Measurements from ENCODE around the gene PLD5. TPM values are rescaled to one million over a fixed set of nuclear protein-coding genes. Genes with fewer than 3 reads are reported as not detected.

The PLD5 gene
- polyA plus RNA-seq (ENCODE audit: insufficient read length), result 1.2 TPM

DNA sequence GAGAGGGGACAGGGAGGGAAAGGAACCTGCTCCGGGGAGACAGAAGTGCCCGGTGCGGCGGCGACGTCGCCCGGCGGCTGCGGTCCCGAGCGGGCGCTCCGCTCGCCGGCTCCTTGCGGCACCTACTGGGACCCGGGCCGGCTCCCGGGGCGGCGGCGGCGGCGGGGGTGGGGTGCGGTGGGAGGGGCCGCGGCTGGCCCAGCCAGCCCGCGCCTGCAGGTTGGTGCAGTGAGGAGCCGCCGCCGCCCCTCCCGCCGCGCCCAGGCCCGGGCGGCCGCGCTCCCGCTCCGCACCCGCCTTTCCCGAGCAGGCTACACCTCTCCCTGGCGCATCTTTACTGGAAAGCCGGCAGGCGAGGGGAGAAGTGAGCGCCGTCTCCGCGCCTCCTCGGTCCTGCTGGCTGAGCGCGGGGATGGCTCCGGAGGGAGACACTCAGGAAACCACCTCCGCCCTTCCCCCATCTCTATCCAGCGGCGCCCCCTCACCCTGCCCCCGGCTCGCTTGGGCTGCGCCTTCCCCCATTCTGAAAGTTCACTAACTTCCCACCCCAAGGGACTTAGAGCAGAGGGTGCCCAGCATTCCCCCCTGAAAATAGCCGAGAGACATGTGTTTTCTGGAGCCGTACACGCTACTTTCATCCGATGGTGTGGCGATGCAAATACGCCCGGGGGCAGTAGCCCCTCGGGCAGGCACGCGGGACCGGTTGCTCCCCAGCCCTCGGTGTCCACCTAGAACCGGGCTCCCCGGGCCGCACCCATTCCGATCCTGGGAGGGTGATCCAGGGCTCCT, at the start of gene PLD5:
PLD5 (minus strand) TSS at position 127 of the 789 bp plus-strand sequence.
- no peak for DNase-seq (ENCODE audit: low read depth)

DNA sequence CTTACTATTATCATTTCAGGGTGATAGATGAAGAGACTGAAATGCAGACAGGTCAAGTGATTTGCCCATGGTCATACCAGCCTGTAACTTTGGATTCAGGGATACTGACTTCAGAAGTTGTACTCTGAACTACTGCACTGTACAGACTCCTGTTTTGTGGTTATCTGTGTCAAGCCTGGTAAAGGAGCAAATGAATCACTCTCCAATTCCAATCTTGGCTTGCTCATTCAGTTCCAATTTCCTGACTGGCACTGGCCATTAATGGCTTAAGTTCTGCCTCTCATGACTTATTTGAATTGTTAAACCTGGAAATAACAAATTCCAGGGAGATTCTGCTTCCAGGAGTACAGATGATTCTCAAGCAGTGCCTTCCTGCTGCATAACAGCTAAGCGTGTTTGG, 45.4 kb upstream of the PLD5 start:
- no peak for DNase-seq (ENCODE audit: low read depth)

DNA sequence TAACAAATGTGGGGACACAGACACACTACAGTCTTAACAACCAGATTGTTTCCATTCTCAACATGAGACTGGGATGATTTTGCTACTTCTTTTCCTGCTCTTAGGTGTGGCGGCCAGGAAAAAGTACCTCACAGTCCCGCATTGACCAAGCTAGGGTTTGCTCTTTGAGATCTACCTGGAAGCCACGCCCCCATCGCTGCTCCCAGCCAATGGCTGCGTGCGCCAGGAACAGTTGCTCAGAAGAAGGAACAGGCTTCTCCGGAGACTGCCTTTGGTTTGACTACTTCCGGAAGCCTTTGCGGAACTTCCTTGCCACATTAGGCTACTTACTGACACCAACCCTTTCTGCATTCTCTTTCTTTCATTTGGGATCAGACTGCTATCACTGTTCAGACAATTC, 44.2 kb upstream of the PLD5 start:
- no peak for DNase-seq (ENCODE audit: low read depth)

DNA sequence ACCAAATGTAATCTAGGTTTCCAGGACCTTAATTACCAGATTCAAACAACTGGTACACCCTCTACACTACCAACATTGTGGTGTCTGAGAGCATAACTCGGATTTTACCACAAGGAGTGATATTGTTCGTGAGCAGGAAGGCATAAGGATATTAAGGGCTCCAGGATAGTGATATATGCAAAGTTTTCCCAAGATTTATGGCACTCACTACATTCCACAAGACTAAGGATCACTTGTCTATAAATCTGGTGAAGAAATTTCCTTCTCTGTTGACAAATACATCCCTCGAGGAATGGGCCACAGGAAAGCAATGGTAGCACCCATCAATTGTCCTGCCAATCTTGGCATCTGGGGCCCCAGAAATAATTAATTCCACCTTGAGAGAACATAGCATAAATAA, 43.1 kb upstream of the PLD5 start:
- DNase-seq (ENCODE audit: low read depth), result no peak

DNA sequence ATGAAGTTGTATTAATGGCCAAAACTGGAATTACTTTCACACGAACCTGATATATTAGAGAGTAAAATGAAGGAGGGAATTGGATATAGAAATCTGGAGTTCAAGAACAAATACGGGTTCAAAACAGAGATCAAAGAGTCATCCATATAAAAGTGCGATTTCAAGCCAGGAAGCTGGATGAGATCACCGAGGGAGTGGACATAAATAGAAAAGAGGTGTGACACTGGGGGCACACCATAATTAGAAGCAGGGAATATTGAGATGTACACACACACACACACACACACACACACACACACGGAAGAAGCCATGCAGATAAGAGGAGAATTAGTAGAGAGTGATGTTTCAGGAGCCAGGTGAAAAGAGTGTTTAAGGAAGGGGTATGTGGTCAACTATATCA, 32.3 kb upstream of the PLD5 start:
- DNase-seq (ENCODE audit: low read depth), result no peak

DNA sequence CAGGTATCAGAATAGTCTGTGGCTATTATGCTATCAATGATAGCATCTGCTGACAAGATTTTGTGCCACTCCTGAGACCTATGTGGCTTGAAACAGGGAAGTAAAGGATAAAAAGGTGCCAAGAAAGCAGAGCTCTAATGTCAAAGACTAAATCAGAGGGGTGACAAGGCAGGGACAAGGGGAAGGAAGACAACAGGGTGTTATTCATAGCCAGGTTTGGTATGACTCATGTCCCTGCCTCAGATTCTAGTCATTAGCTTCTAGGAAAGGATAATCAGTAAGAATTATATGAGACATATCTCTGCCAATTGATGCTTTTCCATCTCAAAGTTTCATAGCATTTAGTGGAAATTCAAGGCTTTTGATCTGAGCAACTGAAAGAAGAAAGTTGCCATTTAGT, 31.8 kb upstream of the PLD5 start:
- DNase-seq (ENCODE audit: low read depth), result no peak

DNA sequence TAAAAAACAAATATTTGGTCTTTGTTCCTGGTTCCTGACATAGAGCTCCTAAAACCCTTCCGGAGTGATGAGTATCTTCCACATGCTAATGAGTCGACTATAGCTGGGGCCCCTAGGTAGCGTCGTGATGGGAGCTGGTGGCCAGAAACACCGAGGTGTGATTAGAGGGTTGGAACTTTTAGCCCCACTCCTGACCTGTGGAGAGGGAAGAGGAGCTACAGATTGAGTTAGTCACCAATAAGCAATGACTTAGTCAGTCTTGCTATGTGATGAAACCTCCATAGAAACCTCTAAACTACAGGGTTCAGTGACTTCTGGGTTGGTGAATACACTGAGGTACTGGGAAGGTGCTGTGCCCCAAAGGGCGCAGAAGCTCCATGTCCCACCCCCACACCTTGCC, 30.1 kb upstream of the PLD5 start:
- no peak for DNase-seq (ENCODE audit: low read depth)

DNA sequence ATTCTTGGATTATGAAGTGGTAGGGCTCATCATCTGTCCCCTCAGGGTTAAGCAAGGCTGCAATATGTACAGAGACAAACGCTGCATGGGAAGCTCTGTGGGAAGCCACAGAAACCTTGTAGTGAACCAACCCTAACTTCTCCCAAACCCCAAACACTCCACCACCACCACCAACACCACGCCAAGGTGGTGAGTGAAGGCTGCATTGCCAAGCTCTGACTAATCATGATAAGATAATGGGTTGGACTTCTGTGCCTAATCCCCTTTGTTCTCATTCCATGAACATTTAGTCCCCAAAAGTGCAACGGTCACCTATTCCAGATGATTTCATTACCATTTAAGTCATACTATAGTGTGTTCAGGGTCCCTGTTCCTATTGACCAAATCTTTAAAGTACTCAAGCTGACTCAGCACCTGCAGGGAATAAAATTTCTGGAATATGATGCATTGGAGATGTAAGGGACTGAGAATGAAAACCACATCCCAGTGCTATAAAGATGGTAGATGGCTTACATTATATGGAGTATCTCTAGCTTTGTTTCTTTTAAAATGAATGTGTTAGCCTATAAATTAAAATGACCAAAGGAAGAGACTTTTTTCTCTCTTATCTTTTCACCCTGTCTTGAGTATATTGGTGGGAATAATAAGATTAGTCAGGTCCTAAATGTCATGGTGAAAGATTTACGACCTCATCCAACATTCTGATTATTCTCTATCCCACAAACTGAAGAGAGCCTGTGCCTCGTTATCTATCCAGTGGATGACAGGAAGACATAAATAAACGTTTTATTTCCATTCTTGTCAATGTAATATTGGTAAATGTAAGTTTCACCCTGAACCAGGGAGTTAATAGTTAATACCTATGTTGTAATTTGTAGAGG, 22.6 kb upstream of the PLD5 start:
- DNase-seq (ENCODE audit: low read depth), result no peak

DNA sequence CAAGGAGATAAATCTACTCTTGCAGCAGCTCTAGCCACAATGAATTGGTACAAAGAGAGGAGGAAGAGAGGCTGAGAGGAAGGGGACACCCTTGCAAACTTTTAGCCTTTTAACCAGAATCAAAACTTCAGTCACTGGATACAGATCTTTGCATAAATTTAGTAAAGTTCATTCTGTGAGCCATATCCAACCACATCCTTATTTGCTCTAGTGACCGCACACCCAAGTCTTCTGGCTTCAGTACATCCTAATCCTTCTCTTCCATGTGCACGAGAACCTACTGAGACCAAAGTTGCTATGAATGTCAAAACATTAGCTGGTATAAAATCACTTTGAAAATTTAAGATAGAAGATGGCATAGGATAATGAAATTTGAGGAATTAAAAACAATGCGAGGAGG, 21.9 kb upstream of the PLD5 start:
- no peak for DNase-seq (ENCODE audit: low read depth)

DNA sequence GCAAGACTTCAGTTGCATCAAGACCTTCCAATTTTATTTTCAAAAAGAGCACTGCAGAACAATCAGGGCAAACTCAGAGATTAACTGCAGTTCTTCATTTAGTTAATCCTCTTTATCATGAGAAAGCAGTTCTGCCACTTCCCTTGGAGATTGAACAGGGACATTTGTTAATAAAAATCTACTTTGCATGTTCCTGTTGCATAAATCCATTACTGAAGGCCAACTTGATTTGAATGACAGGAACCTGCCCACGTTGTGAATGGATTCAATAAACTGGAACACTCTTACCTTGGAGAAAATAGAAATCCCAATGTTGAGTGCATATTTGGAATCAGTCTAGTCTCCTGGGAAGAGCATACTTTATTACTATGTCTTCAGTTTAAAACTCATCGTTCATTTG, 19.6 kb upstream of the PLD5 start:
- DNase-seq (ENCODE audit: low read depth), result no peak

DNA sequence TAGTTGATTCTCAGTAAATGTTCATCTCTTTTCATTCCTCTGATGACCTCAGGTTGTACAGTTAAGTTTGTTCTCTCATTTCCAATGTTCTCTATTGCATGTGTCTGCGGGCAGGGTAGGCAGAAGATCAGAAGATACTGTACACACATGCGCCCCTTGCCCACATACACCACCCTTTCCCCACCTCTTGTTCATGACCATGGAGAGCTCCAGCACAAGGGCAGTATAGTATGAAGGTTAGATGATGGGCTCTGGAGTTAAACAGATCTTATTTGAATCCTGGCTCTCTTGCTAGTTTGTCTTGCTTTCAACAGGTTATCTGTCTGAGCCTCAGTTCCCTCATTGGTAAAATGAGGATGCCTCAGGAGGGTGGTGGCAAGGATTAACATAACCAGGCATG, 17.8 kb upstream of the PLD5 start:
- DNase-seq (ENCODE audit: low read depth), result no peak

DNA sequence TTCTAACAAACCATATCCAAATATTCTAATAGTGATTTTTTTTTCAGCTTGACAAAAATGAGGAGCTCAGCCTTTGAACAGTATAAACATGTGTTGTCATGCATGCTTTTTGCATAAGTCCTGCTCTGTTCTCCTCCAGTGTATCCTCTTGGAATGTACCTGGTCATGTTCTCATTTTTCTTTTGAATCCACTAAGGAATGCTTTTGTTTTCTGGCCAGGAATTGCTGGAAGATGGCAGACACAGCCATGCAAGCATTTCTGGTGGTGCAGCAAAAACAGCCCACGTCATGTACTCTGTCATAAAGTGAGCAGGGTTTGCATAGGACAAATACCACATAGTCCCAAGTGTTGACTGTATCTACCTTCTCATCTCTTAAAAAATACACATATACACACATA, 11.5 kb upstream of the PLD5 start:
- DNase-seq (ENCODE audit: low read depth), result no peak

DNA sequence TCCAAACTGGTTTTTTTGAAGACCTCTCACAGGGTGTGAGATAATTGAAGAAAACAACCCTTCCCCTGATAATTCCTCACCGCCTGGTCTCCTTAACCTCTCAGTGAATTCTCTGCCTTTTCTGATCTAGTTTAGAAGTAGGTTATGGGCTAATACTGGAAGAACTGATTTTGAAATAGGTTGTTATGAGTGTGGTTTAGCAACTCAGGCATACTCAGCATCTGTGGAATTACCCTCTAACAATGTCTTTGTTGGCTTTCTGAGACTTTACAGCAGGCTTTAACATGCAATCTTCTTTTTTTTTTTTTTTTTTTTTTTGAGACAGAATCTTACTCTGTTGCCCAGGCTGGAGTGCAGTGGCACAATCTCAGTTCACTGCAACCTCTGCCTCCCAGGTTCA, 10.3 kb upstream of the PLD5 start:
- no peak for DNase-seq (ENCODE audit: low read depth)

DNA sequence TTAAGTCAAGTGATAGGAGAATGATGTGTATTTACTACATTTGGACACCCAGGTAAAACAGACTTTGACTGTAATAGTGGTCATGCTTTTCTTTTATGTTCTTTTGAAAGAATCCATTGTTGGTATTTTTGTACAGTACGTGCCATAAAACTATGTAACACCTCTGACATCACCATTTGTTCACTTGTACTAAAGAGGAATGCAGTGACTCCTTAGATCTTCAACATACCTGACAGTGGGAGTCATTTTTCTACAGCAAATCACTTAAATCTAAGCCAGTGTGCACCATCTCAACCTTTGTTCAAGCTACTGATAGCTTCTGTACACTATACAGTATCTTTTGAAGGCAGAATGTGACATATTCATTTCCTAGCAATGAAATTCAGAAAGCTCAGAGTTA, 6.3 kb upstream of the PLD5 start:
- DNase-seq (ENCODE audit: low read depth), result no peak

DNA sequence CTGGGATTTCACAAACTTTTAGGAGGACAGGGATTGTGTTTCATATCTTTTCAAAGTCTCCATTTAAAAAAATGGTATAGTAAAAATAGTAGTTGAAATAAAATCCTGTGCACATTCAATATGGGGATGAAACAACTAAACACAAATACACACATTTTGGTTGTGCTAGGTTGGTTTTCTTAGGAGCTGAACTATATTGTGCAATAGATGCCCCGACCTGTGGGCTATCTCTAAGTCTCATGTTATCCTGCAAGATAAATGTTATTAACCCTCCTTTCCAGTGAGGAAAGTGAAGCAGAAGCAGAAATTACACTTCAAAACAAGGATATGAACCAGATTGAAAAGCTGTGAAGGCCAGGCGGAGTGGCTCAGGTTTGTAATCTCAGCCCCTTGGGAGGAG, 1.3 kb upstream of the PLD5 start:
- DNase-seq (ENCODE audit: low read depth), result no peak

DNA sequence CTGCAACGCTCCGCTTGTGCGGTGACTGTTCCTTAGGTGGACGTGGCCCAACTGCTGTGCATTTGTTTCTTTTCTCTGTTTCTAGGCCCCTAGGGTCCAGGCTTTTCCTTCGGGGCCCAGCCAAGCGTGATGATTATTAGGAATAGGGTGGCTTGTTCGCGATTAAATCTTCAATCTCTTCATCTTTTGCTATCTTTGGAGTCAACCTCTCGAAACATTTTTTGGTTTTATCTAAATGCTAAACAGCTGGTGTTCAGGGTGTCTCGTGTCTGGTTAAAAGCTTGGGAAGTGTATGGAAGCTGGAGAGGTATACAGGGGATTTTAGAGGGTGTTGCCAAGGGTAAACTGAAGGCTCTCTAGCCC, 844 bp upstream of the PLD5 start:
- DNase-seq (ENCODE audit: low read depth), result no peak

DNA sequence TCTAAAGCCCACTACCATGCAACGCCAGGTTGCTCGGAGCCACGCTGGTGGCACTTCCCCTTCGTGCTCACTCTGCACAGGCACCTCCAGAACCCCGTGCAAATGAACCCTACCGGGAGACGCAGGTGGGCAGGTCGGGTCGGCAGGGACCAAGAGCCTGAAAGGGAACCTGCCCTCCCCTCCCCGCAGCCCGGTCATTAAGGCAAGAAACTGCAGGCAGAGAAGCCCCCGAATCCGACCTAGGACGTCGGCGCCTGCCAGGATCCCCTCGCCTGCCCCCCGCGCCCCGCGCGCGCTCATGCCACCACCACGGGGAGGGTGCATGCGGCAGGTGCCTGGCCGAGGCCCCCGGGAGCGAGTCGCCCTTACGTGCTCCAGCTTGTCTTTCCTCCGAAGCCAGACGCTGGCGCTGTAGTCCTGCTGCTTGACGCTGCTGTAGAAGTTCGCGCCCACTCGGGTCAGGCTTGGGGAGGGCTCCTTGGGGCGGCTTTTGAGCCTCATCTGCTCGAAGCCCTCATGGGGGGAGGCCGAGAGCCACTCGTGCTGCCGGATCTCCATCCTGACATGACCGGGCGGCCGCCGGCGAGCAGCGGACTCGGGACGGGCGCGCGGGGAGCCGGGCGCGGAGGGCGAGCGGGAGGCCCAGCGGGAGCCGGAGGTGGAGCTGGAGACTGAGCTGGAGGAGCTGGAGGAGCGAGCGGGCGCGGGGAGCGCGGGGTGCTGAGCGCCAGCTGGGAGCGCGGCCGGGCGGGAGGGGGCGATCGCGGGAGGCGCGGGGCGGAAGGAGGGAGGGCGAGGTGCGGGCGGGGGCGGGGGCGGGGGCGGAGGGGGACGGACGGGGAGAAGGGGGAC, 552 bp downstream of the PLD5 start:
- no peak for DNase-seq (ENCODE audit: low read depth)

DNA sequence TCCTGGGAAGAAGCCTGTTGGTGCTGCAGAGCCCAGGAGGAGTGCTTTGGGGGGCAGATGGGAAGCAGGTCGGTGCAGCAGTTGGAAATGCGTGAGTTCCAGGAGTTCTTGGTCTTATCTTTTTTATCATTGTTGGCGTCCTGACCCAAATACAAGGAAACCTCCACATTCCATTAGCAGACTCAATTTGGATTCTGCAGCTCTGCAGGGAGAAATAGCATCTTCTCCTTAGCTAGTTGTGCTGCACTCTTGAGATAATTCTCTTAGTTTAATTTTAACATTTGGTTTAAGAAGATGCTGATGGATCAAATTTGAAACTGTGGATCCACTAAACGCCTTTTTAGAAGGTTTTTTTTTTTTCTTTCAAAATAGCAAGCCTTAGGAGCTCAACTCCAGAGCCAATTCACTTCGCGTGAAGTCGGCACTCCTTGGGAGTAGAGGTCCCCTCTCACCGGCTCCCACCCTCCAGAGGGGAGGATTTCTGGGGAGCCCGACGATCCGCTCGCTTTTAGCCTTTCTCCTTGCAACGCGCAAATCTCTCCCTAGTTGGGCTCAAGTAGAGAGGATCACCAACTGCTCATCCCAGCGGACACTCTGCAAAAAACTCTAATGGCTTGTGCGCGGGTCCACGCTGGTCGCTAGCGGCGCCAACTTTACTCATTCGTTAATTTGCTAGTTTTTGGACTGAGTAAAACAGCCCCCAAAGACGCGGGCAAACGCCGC, 1.3 kb downstream of the PLD5 start:
- no peak for DNase-seq (ENCODE audit: low read depth)

DNA sequence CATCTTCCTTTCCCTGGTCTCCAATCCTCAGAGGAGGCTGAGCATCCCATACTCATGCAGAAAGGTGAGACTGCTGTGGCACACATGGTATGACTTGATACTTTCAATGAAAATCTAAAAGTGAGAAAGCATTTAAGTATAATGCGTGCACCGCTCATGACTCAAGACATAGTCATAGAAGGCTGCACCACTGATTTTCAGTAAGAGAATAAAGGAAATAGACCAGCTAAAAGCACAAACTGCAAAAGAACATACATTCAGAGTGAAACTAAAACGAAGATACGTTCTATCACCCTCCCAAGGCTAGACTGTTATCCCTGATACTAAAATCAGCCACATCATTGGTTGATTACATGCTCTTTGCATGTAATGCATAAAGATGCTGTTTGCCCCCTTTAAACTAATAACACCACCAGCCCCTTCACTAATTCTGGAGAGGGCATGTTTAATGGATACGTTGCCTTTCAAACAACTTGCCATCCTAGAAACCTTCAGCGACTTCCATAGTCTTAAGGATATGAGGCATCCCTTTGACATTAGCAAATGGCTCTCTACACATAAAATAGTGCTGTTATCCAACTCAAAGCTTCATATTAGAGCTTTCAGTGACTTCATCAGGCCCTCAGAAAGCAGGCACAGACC, 2.1 kb downstream of the PLD5 start:
- DNase-seq (ENCODE audit: low read depth), result no peak

DNA sequence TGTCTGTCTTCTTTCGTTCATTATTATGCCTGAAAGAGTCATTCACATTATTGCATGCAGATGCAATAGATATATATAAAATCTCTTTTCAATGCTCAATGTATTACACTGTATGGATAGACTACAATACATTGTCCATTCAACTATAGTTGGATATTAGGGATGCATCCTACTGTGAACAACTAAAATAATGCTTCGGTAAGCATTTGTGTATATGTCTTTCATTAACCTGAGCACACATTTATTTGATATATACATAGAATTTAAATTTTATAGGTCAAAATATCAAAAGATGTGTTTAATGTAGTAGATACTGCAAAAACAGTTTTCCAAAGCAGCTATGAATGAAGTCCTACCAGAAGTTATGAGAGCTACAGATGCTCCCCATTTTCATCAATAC, 8.9 kb downstream of the PLD5 start:
- DNase-seq (ENCODE audit: low read depth), result no peak

DNA sequence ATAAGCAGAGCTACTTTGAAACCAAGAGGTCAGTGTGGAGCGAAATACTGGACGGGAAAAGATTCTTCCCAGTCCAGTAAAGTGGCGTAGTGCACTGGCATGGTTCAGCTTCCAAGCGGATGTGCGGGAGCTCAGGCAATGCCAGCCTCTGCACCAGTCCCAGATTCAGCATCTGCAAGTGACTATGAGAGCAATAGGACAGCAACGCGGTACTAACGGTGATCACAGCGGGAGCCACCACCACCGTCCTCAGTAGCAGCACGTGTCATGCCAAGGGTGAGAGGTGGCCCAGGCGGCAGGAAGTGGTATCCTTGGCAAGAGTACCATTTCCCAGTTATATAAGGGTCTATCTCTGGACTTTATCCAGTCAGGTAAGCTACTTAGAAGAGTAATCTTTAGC, 17.8 kb downstream of the PLD5 start:
- no peak for DNase-seq (ENCODE audit: low read depth)

All from forelimb muscle (tissue), 1 donor.